Erythroblast (primary cell): Measurements from ENCODE around the gene ZNF497.

Experiments
- GATA1 ChIP-seq: IDR thresholded peaks from 2 replicates; pipeline ENCODE4 v1.6.1; 2011; ENCODE audit warnings: low read depth, mild to moderate bottlenecking, control low read depth, low read length, moderate library complexity
- POLR2A ChIP-seq: IDR thresholded peaks from 2 replicates; pipeline ENCODE4 v1.6.1; 2011; ENCODE audit warnings: mild to moderate bottlenecking, low read length

DNA sequence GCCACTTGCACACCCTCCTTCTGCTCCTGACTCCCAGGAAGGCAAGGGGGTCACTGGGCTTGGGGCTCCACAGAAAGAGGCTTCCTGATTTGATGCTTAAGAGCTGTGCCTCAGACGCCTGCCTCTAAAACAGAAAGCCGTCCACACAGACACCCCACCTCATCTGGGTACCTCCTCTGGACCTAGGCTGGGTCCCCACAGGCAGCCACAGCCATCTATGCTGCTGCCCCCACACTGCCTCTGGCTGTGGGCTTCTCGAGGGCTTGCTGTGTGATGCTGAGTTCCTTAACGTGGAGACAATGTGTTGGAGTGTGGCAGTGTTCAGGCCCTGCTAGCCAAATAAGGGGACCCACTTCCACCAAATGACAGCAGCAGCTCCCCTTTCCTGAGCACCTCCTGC, 44.3 kb downstream of the ZNF497 start:
- TF ChIP-seq POLR2A (no peak), GATA1 (no peak)
